Activated CD4-positive, CD25-positive, alpha-beta regulatory T cell treated with anti-CD3 and anti-CD28 coated beads, Interleukin-2, amount 50 U/mL, for 24 hours (primary cell): ENCODE measurements around the gene IQCF5.
A peak's percentile ranks its signal among the peaks of the same experiment; 100 is the strongest.
"Not testable (repeated sequence)": the region's sequence is repeated elsewhere in the genome, so short reads cannot be mapped to it uniquely, and the experiment has no call there.

Source experiments
- ATAC-seq, 2 donors: fragments of 150-1000 bp; cut with Tn5 transposase; one replicate each; pipeline ENCODE4 v1.10.0; 2021; ENCODE audit warnings: mild to moderate bottlenecking in 1 of 2, moderate library complexity in 1 of 2

IQCF5 gene

GRCh38 chr3:51862886-51863285, 12.5 kb downstream of the IQCF5 start:
- ATAC-seq: no peak

- peak in 1 of 2 donors; percentile 24 for ATAC-seq
Observed at GRCh38 chr3:51860703-51861665, 14.4 kb downstream of the IQCF5 start, which contains the start of gene IQCF2. Gene IQCF2, plus strand, starts transcription at chr3:51861615. Its CDS starts 52 bp downstream, at chr3:51861667.

- ATAC-seq: not testable (repeated sequence)
Observed at GRCh38 chr3:51855411-51855810, 20.0 kb downstream of the IQCF5 start.

GRCh38 chr3:51845129-51845528, 30.3 kb downstream of the IQCF5 start:
- ATAC-seq: no peak

- no peak for ATAC-seq
Observed at GRCh38 chr3:51836606-51837005, 38.8 kb downstream of the IQCF5 start.

GRCh38 chr3:51830836-51831385, 44.5 kb downstream of the IQCF5 start:
- ATAC-seq: no peak

GRCh38 chr3:51830345-51830744, 45.1 kb downstream of the IQCF5 start:
- no peak for ATAC-seq

- ATAC-seq: no peak
Observed at GRCh38 chr3:51828297-51828696, 47.1 kb downstream of the IQCF5 start.
